Right lobe of liver (tissue), 4 donors: Measurements from ENCODE around the gene SLC22A23.

ENCODE experiments used
- POLR2A ChIP-seq: fragments of 450-650 bp; IDR thresholded peaks from one replicate; pipeline ENCODE4 v1.6.1; 2017; ENCODE audit warnings: antibody characterized with exemption, mild to moderate bottlenecking
- TF ChIP-seq, protein P1 (sequence below), 4 donors: fragments of 200-600 bp in 3 of 4; fragments of 450-650 bp in 1 of 4; IDR thresholded peaks; one replicate each; pipeline versions ENCODE4 v1.5.1 to v1.8.0; 2016 to 2022; ENCODE audit warnings: antibody characterized with exemption in 4 of 4, mild to moderate bottlenecking in 2 of 4
- donor health status: DM: no; HTN: no; CAD: no.
- donor health status: DM: no; HTN: no; CAD: no.
- donor health status: DM: no; HTN: yes; CAD: no.

DNA sequence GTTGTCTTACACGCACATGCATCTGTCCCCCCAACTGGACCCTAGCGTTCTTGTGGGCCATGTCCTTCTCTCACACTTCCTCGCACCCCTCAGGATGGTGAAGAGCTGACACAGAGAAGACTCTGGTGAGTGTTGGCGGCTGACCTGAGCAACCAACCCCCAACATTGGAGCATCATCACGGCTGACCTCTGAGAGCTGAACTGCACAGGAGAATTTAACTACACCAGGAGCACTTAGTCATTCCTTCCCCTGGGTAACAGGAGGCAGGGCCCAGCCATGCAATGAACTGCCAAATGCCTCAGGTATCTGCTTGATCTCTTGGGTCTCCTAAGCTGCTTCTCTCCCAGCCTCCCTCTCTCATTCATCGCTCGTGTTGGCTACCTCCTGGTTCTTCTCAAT, 109.6 kb downstream of the SLC22A23 start:
- no peak for TF ChIP-seq POLR2A
- TF ChIP-seq, protein P1, sequence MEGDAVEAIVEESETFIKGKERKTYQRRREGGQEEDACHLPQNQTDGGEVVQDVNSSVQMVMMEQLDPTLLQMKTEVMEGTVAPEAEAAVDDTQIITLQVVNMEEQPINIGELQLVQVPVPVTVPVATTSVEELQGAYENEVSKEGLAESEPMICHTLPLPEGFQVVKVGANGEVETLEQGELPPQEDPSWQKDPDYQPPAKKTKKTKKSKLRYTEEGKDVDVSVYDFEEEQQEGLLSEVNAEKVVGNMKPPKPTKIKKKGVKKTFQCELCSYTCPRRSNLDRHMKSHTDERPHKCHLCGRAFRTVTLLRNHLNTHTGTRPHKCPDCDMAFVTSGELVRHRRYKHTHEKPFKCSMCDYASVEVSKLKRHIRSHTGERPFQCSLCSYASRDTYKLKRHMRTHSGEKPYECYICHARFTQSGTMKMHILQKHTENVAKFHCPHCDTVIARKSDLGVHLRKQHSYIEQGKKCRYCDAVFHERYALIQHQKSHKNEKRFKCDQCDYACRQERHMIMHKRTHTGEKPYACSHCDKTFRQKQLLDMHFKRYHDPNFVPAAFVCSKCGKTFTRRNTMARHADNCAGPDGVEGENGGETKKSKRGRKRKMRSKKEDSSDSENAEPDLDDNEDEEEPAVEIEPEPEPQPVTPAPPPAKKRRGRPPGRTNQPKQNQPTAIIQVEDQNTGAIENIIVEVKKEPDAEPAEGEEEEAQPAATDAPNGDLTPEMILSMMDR (IDR thresholded peaks at IDR 0.05): no peak
